ELR (cell line): ENCODE data around the gene AGXT.

Experiments
- DNase-seq: peaks from one replicate; pipeline ENCODE4 v3.0.0-alpha.2; 2015; ENCODE audit warnings: low read depth

The AGXT gene

DNA sequence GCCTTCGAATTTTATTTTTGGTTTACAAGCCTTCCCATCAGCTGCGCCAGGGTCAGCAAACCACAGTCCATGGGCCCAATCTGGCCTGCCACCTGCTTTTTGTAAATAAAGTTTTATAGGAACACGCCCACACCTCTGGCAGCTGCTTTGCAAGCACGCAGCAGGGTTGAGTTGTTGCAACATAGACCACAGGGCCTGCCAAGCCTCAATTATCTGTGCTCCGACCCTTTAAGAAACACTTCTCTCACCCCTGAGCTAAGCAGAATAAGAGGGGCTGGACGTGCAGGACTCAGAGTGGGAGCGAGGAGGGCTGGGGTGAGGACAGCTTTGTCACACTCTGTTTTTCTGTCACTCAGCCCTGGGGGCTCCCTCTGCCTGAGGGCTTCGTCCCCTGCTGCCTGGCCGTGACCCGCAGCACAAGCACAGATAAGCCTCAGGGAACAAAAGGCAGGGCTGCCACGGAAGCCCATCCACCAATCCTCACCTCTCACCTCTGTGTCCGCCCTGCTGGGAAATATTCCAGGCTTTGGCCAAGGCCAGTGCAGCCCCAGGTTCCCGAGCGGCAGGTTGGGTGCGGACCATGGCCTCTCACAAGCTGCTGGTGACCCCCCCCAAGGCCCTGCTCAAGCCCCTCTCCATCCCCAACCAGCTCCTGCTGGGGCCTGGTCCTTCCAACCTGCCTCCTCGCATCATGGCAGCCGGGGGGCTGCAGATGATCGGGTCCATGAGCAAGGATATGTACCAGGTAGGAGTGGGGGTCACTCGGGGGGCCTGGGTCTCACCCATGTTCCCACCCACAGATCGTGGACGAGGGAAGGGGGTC lies at the start of gene AGXT:
AGXT (plus strand) TSS at position 539 of the 823 bp plus-strand sequence; CDS start at position 581, 42 bp downstream.
- DNase-seq = no peak

DNA sequence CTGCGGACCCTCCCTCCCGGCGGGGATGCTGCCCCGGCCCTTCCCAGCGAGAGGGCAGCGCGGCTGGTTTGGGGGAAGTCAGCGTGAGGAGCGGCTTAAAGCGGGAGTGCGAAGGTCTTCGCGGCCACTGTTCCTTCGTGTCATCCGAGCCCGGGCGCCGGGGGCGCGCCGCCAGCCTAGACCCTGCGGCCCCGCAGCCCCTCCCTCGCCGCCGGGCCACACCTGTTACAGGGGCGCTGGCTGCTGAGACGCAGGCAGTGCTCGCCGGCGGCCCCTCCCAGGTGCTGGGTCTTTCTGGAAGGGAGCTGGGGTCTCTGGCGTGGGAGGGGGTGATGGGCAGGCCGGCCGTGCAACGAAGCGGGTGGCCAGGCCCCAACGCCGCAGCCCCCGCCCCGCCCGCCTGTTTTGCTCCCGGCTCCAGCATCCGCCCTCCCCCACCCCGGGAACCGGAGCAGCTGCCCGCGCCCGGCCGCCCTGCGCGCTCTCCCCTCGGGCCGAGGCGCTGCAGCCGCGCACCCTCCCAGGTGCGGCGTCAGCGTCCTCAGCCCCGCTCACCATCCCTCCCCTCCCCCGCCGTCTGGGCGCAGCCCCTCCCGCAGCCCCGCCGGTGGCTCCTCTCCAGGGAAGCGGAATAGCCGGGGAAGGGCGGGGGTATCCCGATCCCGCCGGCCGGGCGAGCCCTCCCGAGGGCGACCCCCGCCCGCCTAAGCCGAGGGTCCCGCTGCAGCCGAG lies 49.3 kb upstream of the AGXT start:
- no peak for DNase-seq

DNA sequence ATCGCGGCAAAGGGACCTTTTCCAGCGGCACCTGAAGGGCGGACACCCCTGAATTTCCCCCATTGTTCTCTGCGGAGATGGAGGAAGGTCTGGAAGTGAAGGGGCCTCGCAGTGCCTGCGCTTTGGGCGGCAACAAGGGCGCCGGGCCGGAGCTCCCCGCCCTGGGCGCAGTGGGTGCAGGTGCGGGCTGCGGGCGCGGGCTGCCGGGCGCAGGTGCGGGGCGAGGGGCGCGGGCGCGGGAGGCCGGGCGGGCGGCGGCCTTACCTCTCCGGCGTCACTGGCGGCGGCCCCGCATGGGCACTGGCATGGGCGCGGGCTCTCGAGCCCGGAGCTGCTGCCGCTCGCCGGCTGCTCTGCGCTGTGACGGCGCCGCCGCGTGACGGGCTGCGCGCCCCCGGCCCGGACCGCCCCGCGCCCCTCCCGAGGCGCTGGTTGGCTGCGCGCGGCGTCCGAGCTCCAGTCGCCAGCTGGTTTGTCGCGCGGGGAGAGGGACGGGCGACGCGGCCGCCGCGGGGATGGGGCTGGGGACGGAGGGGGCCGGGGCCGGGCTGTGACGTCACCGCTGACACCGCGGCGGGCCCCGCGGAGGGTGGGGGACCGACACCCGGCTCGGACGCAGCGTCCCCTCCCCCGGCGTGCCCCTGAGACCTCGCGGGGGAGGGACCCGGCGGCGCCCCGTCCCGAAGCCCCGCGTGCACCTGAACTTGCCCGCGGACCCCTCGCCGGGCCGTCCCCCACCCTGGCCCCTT lies 48.6 kb upstream of the AGXT start, which contains the start of gene KIF1A:
KIF1A (minus strand) TSS at position 362 of the 749 bp plus-strand sequence. CDS start 22,467 bp downstream, outside the sequence.
- DNase-seq = no peak

DNA sequence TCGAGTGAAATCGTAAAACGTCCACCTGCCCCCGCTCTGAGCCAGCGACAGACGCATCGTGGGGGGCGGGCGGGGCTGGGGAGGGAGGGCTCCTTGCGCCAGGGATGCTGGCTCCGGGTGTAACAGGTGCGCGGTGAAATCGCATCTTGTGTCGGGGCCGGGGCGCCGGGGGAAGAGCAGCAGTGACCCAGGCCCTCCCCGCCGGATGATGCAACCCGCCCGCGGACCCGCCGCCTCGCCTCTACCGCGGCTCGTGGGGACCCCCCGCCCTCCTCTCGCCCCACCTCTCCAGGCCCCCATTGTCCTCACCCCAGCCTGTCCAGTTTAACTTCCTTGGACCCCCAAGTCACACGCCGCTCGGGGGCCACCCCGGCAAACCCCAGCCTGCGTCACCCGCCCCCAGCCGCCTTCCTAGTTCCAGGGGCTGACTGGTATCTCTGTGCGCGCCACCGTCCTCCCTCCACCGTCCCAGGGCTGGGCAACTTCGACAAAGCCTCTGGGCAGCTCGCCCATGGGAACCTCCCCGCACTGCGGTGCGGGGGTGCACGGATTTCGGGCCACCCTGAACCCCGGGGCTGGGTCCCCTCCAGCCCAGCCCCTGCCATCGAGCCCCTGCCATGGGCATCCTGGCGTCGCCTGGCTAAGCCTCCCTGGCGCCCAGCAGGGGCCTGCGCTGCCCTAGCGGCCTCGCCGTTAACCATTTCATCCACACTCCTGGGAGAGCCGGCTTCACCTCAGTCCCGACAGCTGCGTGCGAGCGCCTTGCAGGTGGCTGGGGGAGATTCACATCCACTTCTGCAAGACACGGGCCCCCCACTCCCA lies 47.8 kb upstream of the AGXT start:
- no peak for DNase-seq

DNA sequence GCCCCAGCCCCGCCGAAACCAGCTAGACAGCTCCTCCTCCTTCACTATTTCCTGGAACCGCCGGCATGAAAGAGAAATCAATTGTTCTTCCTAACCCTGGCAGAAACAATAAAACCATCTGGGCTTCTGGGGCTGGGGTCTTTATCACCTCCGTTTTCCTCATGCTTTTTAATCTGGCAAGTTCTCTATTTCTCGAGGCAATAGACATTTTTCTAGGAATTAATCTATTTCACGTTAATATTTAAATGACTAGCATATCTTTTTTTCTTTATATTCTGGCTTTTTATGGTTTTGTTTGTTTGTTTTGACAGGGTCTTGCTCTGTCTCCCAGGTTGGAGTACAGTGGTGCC lies 47.2 kb upstream of the AGXT start:
- DNase-seq = no peak

DNA sequence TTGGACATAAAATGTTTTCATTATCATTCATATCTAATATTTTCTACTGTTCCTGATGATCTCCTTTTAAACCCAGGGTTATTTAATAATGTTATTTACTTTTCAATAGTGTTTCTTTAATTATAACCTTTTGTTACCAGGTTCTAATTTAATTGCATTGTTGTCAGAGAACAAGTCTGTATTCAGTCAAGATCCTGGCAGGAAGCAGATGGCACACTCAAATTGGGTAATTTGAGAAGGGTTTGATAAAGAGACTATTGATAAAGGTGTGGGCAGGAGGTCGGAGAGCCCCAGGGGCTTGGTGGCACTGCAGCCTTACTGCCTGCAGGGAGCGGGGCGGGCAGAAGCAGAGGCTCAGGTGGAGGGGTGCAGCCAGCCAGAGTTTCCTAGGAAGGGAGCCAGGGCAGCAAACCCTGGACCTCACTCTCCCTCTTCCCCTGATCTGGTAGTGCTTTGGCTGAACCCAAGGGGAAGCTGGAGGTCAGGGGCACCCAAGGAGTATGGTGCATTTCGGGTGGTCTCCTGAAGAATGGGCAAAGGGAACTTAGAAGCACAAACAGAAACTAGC lies 46.3 kb upstream of the AGXT start:
- DNase-seq = no peak

DNA sequence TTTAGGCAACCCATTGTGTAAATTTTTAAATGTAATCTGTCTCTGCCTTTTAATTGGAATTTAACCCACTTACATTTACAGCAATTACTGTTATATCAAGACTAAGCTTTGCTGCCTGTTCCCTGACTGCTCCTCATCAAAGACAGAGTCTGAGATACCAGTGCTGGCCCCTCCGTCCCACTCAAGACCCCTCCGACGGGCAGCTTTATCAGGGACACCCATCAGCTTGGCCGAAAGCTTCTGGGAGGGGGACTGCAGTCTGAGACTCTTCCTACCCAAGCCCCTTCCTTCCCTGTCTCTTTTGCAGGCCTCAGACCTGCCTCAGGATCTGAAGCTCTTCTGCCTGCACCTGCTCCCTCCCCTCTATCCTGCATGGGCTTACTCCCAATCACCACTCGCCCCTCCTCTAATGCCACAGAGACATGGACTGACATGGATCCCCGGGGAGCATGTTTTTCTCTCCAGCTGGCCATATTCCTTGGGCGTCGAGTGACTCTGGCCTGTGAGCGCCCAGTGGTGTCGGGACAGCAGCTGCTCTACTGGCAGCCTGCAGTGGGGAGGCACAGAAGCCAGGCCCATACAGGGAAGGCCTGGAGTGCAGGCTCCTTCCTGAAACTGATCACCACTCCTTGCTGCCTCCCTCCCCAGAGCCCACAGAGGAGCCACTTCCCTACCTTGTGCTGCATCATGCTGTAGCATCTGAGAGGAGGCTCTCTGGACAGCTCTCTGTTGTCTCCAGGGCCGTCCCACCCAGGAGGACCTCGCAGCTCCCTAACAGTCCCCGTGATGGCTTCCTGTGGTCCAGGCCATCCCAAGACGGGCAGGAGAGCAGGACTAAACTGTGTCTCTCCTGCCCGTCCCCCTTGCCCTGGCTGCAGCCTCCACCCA lies 44.9 kb upstream of the AGXT start:
- no peak for DNase-seq

DNA sequence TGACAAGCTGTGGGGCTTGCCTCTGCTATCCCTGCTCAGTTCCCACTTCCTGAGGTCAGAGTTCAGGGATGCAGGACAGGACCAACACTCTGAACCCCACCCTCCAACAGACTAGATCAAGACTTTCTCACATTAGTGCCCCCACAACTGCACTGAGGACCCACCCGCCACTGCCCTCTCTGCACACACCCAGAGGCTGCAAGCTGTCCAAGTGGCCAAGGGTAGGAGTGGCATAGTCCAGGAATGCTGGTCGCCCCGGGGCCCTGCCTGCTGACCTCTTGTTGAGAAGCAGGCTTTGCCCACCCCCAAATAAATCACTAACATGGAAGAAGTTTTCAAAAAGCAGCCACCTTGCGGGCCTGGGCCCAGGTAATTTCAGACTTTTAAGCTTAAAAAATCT lies 43.1 kb upstream of the AGXT start:
- DNase-seq = no peak

DNA sequence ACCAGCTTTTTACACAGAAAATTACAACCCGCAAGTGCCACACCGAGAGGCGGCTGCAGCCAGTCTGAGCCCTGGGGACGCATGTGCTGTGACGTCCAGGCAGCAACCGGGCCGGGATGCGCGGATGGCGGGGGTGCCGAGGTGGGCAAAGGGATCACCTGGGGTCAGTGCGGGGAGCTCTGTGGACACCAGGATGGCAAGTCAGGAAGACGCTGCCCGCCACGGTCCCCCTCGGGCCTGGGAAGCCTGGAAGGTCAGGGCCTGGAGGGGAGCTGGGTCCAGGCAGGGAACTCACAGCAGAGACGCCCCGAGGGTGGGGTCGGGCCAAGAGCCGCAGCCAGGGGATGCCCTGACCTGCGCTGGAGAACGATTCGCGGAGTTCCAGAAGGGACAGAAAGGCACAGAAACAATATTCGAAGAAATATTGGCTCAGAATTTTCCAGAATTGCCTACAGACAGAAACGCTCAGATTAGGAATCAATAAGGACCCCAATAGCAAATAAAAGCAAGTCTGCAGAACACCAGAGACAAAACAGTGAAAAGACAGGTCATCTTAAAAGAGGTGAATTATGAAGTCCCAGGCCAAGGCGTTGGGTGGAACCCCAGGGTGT lies 36.9 kb upstream of the AGXT start:
- no peak for DNase-seq

DNA sequence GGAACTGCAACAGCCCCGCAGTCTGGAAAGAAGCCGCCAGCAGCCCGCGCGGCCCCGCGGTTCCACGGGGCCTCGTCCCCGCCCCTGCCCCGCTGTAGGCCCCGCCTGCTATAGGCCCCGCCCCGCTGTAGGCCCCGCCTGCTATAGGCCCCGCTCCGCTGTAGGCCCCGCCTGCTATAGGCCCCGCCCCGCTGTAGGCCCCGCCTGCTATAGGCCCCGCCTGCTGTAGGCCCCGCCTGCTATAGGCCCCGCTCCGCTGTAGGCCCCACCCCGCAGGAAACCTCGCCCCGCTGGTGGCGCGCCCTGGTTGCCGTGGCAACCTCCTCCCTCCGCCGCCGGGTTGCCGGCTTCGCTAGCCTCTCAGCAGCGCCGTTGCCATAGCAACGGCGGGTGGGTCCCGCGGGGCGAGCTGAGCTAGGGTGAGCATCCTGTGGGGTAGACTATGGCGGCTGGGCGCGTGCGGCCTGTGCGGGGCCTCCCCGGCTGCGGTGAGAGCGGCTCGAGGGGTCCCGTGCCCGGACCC lies 36.4 kb upstream of the AGXT start:
- DNase-seq = peak; percentile 88

DNA sequence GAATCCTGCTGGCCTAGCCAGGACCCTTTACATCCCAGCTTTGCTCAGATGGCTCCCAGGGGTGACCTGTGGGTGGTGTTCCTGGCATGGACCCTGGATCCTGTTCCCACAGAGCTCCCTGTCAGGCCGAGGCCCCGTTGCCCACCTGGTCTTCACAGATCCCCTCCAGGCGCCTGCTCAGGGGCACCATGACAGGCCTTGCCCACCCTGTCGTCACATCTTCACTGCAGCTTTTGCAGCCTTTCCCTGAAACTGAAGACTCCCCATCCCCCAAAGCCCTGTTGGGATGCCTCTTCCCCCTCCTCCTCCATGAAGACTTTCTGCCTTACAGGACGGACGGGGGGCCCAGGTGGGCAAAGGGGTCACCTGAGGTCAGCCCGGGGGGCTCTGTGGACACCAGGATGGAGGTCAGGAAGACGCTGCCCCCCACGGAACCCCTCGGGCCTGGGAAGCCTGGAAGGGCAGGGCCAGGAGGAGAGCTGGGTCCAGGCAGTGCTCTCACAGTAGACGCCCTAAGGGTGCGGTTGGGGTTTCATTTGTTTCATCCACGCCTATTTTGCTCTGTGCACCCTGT lies 35.6 kb upstream of the AGXT start:
- no peak for DNase-seq

DNA sequence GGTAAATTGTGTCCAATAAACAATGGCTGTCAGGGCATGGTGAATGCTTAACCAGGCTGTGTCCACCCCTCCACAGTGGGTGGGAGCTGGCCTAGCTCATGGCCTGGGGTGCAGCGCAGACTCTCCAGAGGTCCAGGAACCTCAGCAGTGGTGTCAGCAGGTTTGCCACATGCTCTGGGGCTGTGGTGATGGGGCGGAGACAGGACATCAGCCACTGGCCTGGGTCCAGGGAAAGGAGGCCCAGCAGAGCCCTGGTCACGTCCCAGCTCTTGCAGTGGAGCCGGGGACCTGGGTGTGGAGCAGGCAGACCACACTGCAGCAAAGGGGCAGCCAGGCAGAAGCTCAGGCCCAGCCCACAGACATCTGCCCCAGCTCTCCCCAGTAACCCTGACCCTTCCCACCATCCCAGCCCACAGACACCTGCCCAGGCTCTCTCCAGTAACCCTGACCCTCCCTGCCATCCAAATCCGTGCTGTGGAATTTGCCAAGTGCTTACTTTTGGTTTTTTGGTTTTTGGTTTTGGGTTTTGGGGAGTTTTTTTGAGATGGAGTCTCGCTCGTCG lies 34.8 kb upstream of the AGXT start:
- DNase-seq = no peak

DNA sequence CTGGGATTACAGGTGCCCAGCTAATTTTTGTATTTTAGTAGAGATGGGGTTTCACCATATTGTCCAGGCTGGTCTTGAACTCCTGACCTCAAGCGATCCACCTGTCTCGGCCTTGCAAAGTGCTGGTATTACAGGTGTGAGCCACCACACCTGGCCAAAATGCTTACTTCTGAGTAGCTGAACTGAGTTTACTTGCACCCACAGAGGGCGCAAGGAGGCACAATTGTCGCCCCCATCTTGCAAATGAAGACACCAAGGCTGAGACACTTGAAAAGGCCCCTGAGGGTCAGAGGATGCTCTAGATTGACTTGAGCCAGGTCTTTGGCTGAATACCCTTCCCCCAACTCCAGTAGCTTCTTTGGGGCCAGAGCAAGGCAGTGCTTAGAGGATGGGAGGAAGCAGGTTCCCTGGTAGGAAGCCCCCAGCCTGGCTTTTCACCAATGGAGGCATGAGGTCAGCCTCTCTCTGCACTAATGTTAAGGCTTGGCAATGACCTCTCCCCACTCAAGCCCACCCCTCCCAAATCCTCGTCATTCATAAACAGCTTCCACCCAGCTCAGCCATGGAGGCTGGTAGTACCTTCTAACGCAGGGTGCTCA lies 34.1 kb upstream of the AGXT start:
- DNase-seq = no peak

DNA sequence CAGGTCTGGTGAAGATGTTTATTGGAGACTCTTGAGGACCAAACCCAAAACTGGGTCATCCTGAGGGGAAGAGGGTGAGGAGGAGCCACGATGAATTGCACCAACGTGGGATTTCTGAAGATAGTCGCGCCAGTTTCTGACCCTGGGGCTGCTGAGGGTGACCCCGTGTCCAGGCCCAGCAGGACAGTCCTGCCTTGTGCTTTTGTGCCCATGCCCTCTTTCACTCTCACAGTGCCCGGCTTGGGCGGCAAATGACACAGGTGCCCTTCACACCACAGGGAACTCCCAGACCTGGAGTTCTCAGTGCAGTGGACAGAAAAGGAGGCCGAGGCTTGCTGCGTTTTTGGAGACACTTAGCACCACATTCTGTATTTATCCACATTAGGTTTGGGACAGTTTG lies 33.1 kb upstream of the AGXT start:
- no peak for DNase-seq

DNA sequence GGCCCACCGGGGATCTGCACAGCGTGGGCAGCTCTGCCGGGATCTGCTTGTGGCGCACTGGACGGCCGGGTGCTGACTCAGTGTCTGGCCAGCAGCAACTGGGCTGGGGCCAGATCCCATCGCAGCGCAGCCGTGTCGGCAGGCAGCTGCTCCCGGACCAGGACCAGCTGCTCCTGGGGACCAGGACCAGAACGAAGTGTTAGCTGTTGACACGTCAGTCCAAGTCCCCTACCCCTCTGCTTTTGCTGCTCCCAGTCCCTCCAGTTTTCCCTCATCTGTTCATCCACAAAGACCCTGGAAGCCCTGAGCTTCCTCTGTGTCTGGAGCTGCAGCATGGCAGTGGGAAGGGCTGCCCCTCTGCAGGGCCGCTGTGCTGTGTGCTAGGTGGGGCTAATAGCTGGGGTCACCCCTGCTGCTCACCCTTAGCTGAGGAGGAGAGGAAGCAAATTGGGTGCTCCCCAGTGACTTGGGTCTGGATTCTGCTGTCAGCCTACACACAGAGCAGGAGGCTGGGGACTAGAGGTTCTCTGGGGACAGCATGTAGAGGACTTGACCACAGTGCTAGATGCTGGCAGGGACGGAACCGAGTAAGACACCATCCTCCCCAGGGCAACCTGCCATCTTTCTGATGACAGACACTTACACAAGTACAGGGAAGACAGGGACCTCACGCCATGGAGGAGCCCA lies 31.7 kb upstream of the AGXT start:
- peak; percentile 39 for DNase-seq

DNA sequence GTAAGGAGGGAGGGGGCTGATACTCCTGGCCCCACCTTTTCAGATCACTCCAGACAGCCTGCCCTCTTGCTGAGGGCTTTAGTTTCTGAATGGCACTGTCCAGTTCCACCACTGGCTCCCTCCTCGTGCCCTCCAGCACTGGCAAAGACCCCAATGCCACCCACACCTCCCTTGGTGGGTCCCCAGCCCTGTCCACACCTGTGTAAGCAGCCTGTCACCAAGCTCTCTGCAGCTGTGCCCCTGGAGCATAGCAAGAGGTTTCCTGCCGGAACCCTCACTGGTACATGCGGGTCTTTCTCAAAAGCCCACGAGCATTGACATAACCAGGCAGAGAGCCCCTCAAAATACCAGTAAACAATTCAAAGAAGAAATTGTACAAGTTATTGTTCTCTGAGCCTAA lies 31.0 kb upstream of the AGXT start:
- DNase-seq = no peak

DNA sequence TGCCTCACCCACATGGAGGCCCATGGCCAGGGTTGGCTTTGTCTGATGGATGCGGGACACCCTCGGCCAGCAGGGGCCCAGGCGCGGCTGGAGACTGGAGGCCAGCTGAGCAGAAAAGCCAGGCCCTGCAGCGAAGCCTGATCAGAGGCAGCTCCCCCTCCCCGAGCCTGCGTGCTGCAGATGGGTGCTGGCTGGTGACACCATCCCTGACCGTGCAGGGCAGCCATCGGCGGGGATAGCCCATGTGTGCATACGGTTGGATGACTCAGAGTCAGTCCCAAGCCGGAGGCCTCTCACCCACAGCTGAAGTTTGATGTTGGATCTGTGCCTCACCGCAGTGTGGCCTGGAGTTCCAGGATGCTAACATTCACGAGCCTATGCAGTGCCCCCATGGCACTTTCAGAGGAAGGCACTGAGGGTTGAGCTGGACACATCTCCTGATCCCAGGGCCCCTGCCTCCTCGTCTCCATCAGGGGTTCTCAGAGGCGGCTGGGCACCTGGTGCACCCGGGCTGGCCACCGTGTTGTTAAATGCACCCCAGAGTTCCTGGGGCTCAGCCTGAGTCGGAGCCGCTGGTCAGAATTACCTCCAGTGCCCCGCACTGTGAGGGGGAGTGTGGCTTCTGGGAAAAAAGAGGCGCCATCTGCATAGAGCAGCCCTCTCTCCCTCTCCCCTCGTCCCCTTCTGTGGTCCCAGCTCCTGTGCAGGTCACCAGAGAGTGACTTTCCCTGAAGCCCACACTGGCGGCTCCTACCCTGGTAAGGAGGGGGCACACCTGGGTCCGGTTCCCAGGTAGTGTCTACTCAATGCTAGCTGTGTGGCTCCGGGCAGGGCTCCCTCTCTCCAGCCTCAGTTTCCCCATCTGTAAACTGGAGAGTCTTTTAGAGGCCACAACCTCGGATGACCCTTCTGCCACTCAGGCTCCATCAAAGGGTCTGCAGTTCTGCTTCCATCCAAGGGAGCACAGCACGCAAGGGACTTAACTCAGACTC lies 29.2 kb upstream of the AGXT start:
- DNase-seq = peak; percentile 26
